Left forelimb (tissue), 1 donor: Measurements from ENCODE around the gene PODNL1.

Source experiments
- DNase-seq: peaks from one replicate; pipeline ENCODE4 v3.0.0-alpha.2; 2018; ENCODE audit warnings: low spot score

The PODNL1 gene, protein sequence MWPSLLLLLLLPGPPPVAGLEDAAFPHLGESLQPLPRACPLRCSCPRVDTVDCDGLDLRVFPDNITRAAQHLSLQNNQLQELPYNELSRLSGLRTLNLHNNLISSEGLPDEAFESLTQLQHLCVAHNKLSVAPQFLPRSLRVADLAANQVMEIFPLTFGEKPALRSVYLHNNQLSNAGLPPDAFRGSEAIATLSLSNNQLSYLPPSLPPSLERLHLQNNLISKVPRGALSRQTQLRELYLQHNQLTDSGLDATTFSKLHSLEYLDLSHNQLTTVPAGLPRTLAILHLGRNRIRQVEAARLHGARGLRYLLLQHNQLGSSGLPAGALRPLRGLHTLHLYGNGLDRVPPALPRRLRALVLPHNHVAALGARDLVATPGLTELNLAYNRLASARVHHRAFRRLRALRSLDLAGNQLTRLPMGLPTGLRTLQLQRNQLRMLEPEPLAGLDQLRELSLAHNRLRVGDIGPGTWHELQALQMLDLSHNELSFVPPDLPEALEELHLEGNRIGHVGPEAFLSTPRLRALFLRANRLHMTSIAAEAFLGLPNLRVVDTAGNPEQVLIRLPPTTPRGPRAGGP

DNA sequence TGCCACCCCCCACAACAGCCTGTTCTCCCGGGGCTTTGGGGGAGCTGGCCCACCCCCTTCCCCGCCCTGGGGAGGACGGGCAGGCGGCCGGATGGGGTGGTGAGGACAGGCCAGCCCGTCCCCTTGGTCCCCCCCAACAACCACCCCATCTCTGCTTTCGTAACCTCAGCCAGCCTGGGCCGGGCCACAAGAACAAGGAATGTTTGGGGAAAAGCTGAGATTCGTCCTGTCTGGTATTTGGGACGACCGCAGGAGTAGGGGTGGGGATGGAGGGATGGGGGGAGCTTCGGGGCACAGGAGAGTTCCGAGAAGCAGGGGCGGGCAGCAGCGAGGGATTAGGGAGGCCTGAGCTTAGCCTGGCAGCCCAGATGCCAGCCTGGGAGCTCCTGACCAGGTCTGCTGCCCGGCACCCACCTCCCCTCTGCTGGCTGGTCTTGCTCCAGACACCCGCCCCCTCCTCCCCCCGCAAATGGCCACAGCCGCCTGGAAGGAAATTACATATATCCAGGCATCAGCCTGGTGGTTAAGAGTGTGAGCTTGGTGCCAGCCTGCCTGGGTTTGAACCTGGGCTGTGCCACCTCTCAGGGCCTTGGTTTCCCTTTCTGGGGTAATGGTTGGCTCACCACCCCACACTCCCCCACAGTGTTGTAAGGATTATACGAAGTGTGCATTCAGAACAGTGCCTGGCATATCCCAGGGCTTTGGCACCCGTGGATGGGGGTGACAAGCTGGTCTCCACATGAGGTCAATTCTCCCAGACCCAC is at the start of gene PODNL1:
PODNL1 (minus strand) TSS at position 117 of the 764 bp plus-strand sequence. CDS start 236 bp downstream, outside the sequence.
- peak; percentile 73 for DNase-seq

DNA sequence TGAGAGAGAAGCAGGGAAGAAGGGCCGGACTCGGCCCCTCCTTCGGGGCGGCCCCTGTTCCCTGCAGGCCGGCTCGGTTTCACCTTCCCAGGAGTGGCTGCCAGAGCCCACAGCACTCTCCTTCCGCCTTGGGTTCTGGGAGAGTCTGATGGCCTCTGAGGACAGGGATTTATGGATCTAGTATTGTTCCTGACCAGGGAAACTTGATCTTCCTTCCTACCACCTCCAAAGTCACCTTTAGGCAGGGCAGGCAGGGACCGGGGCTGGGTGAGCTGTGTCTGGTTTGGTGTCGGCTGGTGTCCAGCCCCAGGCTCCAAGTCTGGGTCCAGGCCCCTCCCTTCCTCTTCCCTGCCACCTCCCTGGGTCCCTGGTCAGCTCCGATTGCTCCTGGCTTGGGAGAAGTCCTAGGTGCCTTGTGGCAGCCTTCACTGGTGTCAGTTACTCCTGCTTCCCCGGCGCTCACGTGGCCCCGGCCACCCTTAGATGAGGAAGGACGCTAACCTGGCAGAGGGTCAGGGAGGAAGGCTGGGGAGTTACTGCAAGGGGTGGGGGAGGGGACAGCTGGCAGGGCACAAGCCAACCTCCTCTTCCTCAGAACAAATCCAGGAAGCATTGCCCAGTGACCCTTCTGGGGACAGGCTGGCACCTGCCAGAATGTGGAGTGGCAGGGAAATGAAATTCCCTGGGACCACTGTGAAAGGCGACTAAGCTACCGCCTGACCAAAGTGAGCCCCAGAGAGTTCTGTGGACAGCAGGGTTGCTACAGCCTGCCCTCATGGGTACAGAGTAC is 49.1 kb upstream of the PODNL1 start:
- no peak for DNase-seq

- peak; percentile 86 for DNase-seq
Observed at GRCh38 chr19:13986348-13986904, 48.2 kb upstream of the PODNL1 start.

DNA sequence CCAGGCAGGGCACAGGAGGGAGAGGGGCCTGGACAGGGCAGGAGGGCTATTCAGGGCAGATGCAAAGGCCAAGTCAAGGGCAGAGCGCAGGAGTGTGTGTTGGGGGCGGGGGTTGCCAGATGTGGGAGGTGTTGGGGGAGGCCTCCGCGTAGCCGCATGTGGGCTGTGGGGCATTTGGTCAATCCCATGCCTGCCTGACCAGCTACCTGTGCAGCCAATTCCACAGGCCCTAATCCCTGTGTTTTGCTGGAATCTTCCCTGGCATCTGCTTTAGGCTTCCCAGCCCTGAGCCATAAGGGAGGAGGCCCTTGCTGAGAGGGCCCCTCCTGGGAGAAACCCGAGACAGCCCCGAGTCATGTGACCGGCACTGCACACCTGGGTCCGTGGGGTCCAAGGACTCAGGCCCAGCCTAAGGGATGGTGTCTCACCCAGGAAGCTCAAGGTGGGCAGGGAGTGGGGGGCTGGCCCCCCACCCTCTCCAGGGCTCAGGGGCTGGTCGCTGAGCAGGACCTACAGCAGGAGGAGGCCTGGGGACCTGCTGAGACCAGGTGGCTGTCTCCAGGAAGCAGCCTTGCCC is 47.6 kb upstream of the PODNL1 start:
- DNase-seq = no peak

GRCh38 chr19:13984875-13985741 is 46.9 kb upstream of the PODNL1 start:
- no peak for DNase-seq

DNA sequence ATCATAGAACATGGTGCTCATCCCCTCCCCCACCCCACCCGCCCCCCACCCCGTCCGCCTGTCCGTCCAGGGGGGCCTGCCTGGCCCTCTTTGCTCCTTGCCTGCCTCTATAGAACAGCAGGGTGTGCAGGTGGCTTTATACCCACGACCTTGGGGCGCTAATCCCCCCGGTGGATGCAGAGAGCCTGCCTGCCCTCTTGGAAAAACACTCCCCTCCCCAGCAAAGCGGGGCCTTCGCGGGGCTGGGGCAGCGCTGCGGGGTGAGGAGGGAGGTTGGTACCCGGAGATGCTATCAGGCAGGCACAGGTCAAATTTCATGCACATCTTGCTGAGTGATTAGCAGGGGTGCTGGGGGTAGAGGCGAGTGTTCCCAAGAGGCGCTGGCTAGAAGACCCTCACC is 46.0 kb upstream of the PODNL1 start:
- DNase-seq = no peak

- DNase-seq = no peak
Observed at GRCh38 chr19:13983213-13983889, 45.1 kb upstream of the PODNL1 start.

DNA sequence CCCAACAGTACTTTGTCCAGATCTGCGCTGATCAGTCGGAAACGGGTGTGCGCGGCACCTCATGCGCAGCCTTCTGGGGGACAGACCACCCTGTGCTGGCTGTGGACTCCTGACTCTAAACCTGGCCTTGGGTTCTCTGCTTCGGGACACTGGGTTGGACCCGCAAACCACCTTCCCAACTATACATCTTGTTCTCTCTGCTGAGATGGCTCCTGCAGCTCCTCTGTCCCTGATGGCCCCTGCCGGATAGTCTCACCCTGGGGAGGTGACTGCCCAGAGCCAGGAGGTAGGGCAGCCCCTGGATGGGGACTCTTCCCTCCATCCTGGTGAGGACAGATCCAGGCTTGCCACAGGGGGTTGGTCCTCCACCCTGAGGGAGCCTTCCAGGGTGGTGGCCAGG is 44.6 kb upstream of the PODNL1 start:
- no peak for DNase-seq

DNA sequence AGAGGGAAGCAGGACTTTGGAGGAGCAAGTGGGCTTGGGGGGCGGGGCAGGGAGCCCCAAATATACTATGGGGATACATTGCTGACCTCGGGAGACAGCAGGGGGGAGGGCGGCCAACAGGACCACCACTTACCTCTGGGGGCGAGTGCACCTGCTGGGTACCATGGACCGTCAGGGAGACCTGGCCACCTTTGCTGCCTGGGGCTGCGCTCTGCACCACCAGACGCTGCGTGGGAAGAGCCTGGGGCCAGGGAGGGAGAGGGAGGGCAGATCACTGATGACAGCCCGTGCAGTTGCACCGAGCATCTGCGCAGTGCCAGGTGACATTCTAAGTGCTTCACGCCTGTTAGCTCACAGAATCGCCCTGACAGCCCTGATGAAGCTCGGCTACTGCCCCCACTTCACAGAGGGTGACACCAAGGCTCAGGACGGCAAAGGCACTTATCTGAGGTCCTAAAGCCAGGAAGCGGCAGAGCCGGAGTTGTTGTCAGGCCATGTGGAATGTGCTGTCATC is 43.8 kb upstream of the PODNL1 start:
- DNase-seq = no peak

GRCh38 chr19:13981467-13981866 is 43.2 kb upstream of the PODNL1 start:
- DNase-seq = no peak

DNA sequence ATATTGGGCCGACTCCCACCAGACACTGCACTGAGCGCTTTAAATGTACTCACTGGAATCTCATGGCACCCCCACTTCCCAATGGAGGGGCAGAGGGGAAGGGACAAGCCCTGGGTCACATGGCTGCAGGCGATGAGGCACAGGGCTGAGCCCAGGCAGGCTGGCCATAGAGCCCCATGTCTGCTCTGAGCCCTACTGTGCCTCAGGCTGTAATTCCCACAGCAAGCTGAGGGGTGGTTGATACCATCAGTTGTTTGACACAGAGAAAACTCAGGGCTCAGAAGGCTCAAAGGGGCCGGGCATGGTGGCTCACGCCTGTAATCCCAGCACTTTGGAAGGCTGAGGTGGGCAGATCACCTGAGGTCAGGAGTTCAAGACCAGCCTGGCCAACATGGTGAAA is 42.8 kb upstream of the PODNL1 start:
- DNase-seq = no peak

DNA sequence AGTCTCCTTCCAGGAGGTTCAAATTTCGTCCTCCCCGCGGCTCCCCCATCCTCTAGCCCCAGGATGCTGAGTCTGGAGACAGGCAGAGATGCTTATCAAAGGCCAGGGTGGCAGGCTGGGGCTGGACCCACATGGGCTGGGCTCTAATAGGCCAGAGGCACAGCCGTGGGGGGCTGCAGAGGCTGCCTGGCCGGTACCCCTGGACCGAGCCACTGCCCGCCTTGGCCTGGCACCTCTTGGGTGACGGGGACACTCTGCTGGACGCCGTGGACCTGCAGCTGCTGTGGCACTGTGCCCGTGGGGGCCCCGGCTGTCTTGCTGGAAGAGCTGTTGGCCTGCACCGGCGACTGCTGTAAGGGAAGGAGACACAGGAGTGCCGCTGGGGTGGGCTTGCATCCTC is 42.1 kb upstream of the PODNL1 start:
- DNase-seq = no peak

- no peak for DNase-seq
Observed at GRCh38 chr19:13979686-13980085, 41.5 kb upstream of the PODNL1 start.

DNA sequence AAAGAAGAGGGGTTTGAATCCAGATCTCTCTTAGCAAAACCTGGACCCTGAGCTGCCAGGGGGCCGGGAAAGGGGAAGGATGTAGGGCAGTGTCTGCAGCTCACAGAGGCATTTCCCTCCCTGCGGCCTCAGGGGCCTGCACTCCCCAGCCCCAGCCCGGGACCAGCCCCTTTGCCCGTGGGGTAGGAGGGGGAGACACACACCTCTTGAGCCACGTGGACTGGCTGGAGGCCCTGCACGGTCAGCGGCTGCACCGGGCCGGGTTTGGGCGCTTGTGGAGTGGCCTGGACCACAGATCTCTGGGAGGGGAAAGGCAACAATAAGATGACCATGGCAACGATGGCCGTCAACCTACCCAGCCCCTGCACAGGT is 41.0 kb upstream of the PODNL1 start:
- peak; percentile 79 for DNase-seq

- DNase-seq = peak; percentile 93
Observed at GRCh38 chr19:13978351-13979243, 40.4 kb upstream of the PODNL1 start.

GRCh38 chr19:13977803-13978202 is 39.6 kb upstream of the PODNL1 start:
- no peak for DNase-seq

DNA sequence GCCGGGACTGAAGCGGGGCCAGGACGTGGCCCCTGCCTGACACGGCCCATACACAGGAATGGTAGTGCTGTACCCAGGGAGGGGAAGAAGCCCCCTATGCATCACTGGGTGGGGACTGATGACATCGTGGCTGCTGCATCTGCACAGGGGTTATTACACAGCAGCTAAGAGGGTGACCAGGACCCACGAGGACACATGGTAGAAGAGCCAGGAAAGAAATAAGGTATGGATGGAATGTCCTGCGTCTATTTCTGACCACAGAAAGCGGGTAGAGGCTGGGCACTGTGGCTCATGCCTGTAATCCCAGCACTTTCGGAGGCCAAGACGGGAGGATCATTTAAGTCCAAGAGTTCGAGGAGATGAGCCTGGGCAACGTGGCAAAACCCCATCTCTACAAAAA is 38.2 kb upstream of the PODNL1 start:
- DNase-seq = no peak

- no peak for DNase-seq
Observed at GRCh38 chr19:13975870-13976269, 37.7 kb upstream of the PODNL1 start.

DNA sequence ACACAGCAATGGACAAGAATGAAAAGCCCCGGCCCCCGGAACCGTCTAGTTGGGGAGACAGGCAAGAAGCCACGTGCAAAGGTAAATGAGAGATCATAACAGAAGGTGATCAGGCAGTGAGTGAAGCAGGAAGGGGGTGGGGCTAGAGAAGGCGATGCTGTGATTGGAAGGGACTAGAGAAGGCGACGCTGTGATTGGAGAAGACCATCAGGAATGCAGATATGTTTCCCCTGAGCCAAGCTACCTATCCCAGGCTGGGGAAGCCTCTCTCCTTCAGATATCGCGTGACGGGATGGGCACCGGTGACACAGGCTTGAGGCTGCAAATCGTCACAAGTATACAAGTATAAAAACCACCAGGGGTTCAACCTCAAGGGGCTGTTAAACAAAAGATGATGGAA is 35.9 kb upstream of the PODNL1 start:
- no peak for DNase-seq
